Astrocyte (in vitro differentiated cells and primary cell): ENCODE measurements around the gene OR5A2.

Experiments
- EZH2 ChIP-seq: IDR thresholded peaks from 2 replicates; pipeline ENCODE4 v1.6.1; 2012; ENCODE audit warnings: mild to moderate bottlenecking, low read length, inconsistent platforms; ENCODE audit not compliant: insufficient read depth
- TF ChIP-seq, protein P1 (sequence below): IDR thresholded peaks from 2 replicates; pipeline ENCODE4 v1.5.1; 2011; ENCODE audit warnings: low read depth, mild to moderate bottlenecking, inconsistent platforms, low read length, moderate library complexity; ENCODE audit not compliant: insufficient read depth

DNA sequence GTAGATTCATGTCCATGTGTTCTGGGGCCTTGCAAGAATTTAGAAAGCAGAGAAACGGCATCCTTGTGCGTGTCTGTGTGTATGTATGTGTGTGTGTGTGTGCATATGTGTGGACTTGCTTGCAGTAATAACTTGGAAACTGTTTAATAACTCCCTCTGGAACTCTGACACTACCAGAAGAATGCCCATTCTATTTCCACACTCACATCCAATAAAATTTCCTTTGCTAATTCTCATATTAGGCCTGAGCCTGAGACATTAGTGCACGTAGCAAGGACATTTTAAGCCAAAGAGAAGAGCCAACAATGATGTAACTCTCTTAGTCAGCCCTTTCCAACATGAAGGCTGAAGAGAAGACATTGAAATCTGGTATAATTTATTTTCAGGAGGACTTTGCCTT, 33.7 kb upstream of the OR5A2 start:
- TF ChIP-seq, protein P1, sequence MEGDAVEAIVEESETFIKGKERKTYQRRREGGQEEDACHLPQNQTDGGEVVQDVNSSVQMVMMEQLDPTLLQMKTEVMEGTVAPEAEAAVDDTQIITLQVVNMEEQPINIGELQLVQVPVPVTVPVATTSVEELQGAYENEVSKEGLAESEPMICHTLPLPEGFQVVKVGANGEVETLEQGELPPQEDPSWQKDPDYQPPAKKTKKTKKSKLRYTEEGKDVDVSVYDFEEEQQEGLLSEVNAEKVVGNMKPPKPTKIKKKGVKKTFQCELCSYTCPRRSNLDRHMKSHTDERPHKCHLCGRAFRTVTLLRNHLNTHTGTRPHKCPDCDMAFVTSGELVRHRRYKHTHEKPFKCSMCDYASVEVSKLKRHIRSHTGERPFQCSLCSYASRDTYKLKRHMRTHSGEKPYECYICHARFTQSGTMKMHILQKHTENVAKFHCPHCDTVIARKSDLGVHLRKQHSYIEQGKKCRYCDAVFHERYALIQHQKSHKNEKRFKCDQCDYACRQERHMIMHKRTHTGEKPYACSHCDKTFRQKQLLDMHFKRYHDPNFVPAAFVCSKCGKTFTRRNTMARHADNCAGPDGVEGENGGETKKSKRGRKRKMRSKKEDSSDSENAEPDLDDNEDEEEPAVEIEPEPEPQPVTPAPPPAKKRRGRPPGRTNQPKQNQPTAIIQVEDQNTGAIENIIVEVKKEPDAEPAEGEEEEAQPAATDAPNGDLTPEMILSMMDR, result no peak
- TF ChIP-seq EZH2, result no peak
